ENCODE results near the gene CDK15.

CDK15 gene

DNA sequence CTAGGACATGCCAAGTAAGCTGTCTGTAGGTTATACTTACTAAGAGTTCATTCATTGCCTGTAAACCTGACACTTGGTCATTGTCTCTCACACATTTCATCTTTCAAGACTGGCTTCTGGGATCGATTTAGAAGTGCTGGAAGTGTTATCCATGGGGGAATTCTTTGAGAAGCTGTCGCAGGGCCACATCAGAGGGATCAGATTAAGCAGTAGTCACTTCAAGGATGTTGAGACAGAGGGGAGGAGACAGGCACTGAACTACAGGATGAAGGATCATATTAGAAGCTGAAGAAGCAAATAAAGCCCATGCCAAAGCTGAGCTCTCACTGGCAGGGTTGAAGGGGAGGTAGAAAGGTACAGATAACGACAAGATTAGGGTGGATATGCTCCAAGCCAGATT lies 49.0 kb downstream of the CDK15 start:
- Histone ChIP-seq H3K4me3 (ENCODE audit: low read depth, low read length) (no peak overlapping the region), H3K27me3 (ENCODE audit: control insufficient read depth, insufficient read depth, low read length) (no peaks in the 10 kb centered on the region), H3K36me3 (ENCODE audit: control insufficient read depth, insufficient read depth, low read length) (no peaks in the 10 kb centered on the region), H3K9me3 (ENCODE audit: control insufficient read depth, insufficient read depth, low read length) (no peaks in the 10 kb centered on the region), H3K9ac (ENCODE audit: low read depth, low read length) (no peak overlapping the region), H3K4me1 (ENCODE audit: control insufficient read depth, insufficient read depth, low read length) (peaks cover 26% of the 10 kb centered on the region)

DNA sequence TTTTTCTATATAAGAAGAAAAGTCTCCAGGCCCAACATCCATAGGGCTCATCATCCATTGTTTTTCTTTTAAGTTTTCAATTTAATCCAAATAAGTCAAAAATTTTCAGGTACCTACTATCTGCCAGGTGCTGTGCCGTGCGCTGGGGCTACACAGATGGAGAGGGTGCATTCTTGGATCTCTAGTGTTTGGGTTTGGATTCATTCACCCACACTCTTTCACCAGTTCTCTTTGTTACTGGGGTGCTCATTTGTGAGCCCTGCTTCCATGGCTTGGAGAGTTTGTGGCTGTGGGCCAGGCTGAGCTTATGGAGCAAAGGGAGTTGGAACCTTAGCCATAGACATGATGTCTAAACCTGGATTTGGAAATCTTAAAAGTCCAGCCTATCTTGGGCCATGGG lies 51.0 kb downstream of the CDK15 start:
- no peak overlapping the region for H3K9ac ChIP-seq (ENCODE audit: low read depth, low read length)
- peaks cover 29% of the 10 kb centered on the region for H3K4me1 ChIP-seq (ENCODE audit: control insufficient read depth, insufficient read depth, low read length)
- no peaks in the 10 kb centered on the region for H3K36me3 ChIP-seq (ENCODE audit: control insufficient read depth, insufficient read depth, low read length)
- H3K4me3 ChIP-seq (ENCODE audit: low read depth, low read length): no peak overlapping the region
- no peaks in the 10 kb centered on the region for H3K27me3 ChIP-seq (ENCODE audit: control insufficient read depth, insufficient read depth, low read length)
- no peaks in the 10 kb centered on the region for H3K9me3 ChIP-seq (ENCODE audit: control insufficient read depth, insufficient read depth, low read length)

DNA sequence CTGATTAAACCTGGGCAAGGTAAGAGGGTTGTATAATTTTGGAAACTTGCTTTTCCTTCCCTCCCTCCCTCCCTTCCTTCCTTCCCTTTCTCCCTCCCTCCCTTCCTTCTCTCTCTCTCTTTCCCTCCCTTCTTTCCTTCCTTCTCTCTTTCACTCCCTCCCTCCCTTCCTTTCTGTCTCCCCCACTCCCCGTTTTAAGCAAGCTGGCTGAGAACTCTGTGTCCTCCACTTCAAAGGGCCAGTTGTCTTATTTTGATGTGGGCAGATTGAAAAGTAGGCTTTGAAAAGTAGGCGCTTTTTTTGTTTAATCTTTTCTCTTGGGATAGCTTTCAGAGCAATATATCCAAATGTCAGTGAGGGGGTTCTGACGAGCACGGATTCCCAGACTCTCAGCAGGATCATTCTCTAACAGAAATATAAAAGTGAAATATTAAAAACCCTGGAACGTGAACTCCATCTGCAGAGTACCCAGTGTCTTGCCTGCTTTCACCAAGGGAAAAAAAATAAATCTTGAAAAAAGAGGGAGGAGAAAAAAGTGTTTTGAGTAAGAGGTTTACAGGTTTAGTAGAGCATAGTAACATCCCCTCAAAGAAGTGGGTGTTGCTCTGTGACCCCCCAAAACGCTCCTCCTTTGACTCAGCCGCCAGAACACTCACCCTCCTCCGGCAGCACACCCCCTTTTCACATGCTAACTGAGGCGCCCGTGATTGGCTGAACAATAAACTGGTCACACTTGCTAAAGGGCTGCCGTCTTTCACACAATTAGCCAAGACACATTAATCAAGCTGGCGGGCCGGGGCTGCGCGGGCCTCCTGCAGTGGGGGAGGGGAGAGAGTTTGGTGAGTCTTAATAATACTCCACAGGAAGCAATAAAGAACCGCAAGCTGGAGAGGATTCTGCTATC lies 52.2 kb downstream of the CDK15 start:
- Histone ChIP-seq H3K36me3 (ENCODE audit: control insufficient read depth, insufficient read depth, low read length) (no peaks in the 10 kb centered on the region), H3K9ac (ENCODE audit: low read depth, low read length) (no peak overlapping the region), H3K27me3 (ENCODE audit: control insufficient read depth, insufficient read depth, low read length) (no peaks in the 10 kb centered on the region), H3K4me3 (ENCODE audit: low read depth, low read length) (peak overlapping the region; percentile 52), H3K9me3 (ENCODE audit: control insufficient read depth, insufficient read depth, low read length) (no peaks in the 10 kb centered on the region), H3K4me1 (ENCODE audit: control insufficient read depth, insufficient read depth, low read length) (peaks cover 29% of the 10 kb centered on the region)

DNA sequence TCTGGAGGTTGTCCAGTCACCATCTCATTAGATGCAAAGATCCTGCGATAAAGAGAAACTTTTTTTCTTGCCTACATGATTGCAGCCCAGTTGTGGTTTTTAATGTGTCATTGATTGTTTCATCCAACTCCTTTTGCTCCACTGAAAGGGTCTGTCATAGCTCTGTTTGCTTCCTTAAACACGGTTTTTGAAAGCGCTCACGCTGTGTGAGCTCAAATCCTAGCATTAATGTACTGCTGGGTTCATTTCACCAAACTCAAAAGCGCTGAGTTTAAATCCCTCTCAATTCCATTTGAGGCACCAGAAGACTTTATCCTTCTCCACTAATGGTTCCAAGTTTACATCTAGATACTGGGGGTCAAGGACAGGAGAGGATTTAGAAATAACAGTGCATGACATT lies 53.6 kb downstream of the CDK15 start:
- no peak overlapping the region for H3K4me3 ChIP-seq (ENCODE audit: low read depth, low read length)
- H3K9ac ChIP-seq (ENCODE audit: low read depth, low read length): no peak overlapping the region
- H3K27me3 ChIP-seq (ENCODE audit: control insufficient read depth, insufficient read depth, low read length): no peaks in the 10 kb centered on the region
- peaks cover 29% of the 10 kb centered on the region for H3K4me1 ChIP-seq (ENCODE audit: control insufficient read depth, insufficient read depth, low read length)
- H3K9me3 ChIP-seq (ENCODE audit: control insufficient read depth, insufficient read depth, low read length): no peaks in the 10 kb centered on the region
- H3K36me3 ChIP-seq (ENCODE audit: control insufficient read depth, insufficient read depth, low read length): no peaks in the 10 kb centered on the region

DNA sequence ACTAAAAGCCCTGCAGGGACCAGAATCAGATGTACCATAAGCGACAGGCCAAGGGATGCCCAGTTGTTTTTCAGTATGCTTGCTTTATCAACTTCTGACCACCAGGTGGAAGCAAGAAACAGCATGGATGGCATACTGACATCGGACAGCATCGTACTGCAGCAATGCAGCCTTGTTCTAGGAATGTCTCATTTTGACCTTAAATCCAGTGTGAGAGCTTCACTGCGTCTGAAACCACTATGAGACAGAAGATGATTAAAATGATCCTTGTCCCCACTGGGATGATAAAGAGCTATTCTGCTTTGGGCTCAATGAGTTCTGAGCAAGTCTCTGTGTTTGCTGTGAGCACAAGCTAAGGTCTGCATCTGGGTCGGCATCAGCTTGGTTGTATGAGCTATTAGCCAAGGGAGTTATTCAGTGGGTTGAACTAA lies 54.3 kb downstream of the CDK15 start:
- H3K36me3 ChIP-seq (ENCODE audit: control insufficient read depth, insufficient read depth, low read length): no peaks in the 10 kb centered on the region
- H3K9me3 ChIP-seq (ENCODE audit: control insufficient read depth, insufficient read depth, low read length): no peaks in the 10 kb centered on the region
- H3K4me1 ChIP-seq (ENCODE audit: control insufficient read depth, insufficient read depth, low read length): peaks cover 29% of the 10 kb centered on the region
- H3K4me3 ChIP-seq (ENCODE audit: low read depth, low read length): no peak overlapping the region
- no peak overlapping the region for H3K9ac ChIP-seq (ENCODE audit: low read depth, low read length)
- no peaks in the 10 kb centered on the region for H3K27me3 ChIP-seq (ENCODE audit: control insufficient read depth, insufficient read depth, low read length)

DNA sequence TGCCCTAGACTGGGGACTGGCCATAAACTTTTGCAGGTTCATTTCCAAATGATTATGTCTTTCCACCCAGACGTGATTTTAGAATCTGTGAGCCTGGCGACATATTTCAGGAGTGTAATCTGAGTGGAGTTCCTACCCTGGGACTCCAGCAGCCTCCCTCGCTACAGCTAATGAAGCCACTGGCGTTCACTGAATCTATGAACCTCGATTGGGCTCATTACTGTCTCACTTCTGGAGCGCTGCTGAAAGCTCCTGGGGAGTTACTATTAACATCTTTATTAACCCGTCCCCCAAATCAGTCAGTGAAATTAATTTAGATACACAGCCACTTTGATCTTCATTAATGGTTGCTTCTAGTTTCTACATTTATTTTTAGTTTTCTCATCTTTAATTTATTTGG lies 56.5 kb downstream of the CDK15 start:
- Histone ChIP-seq H3K4me3 (ENCODE audit: low read depth, low read length) (no peak overlapping the region), H3K27me3 (ENCODE audit: control insufficient read depth, insufficient read depth, low read length) (no peaks in the 10 kb centered on the region), H3K4me1 (ENCODE audit: control insufficient read depth, insufficient read depth, low read length) (peaks cover 29% of the 10 kb centered on the region), H3K9me3 (ENCODE audit: control insufficient read depth, insufficient read depth, low read length) (no peaks in the 10 kb centered on the region), H3K9ac (ENCODE audit: low read depth, low read length) (no peak overlapping the region), H3K36me3 (ENCODE audit: control insufficient read depth, insufficient read depth, low read length) (no peaks in the 10 kb centered on the region)

DNA sequence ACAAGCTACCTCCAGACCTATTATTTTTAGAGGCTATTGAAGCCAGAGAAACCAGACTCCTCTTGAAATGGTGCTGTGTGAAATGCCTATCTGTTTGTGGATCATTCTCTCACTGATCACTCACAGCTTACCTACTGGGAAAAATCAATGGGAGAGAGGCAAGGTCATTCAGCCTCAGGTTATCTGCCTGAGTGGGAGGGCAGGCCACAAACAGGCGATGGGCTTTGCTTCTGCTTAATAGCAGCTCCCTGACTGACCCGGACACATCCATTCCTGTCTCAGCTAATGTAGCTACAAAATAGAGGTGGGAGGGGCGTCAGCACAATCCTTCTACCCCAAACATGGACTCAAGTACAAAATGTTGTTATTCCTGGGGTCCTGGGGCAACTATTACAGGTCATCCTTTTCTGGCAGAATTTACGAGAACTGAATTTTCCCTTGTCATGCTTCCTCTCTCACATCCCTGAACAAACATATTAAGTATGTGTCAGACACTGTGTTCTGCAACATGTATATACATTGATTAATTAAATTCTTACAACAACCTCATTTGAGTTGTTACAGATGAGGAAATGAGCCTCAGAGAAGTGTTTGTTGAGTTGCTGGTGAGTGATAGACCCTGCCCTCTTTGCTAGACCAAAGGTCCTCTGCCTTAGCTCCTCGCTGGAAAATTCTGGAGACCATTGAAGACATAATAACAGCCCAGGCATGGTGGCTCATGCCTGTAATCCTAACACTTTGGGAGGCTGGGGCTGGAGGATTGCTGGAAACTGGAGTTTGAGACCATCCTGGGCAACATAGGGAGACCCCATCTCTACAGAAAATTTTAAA lies 60.5 kb downstream of the CDK15 start:
- H3K36me3 ChIP-seq (ENCODE audit: control insufficient read depth, insufficient read depth, low read length): no peaks in the 10 kb centered on the region
- peaks cover 3% of the 10 kb centered on the region for H3K4me1 ChIP-seq (ENCODE audit: control insufficient read depth, insufficient read depth, low read length)
- H3K9ac ChIP-seq (ENCODE audit: low read depth, low read length): no peak overlapping the region
- no peak overlapping the region for H3K4me3 ChIP-seq (ENCODE audit: low read depth, low read length)
- H3K9me3 ChIP-seq (ENCODE audit: control insufficient read depth, insufficient read depth, low read length): no peaks in the 10 kb centered on the region
- no peaks in the 10 kb centered on the region for H3K27me3 ChIP-seq (ENCODE audit: control insufficient read depth, insufficient read depth, low read length)

DNA sequence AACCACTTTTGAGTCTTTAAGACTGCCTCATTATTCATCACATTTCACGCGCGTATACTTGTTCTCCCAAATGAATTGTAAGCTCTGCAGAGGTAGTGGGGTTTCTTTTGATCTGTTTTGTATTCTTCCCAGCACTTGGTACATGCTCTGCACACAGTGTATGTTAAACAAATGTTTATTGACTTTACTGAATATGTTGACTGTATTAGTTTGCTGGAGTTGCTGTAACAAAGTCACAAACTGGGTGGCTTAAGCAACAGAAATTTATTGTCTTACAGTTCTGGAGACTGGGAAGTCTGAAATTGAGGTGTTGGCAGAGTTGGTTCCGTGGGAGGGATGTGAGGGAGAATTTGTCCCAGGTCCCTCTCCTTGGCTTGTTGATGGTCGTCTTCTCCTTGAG lies 65.1 kb downstream of the CDK15 start:
- Histone ChIP-seq H3K9ac (ENCODE audit: low read depth, low read length) (no peak overlapping the region), H3K36me3 (ENCODE audit: control insufficient read depth, insufficient read depth, low read length) (no peaks in the 10 kb centered on the region), H3K4me1 (ENCODE audit: control insufficient read depth, insufficient read depth, low read length) (peaks cover 3% of the 10 kb centered on the region), H3K4me3 (ENCODE audit: low read depth, low read length) (no peak overlapping the region), H3K9me3 (ENCODE audit: control insufficient read depth, insufficient read depth, low read length) (no peaks in the 10 kb centered on the region), H3K27me3 (ENCODE audit: control insufficient read depth, insufficient read depth, low read length) (no peaks in the 10 kb centered on the region)

DNA sequence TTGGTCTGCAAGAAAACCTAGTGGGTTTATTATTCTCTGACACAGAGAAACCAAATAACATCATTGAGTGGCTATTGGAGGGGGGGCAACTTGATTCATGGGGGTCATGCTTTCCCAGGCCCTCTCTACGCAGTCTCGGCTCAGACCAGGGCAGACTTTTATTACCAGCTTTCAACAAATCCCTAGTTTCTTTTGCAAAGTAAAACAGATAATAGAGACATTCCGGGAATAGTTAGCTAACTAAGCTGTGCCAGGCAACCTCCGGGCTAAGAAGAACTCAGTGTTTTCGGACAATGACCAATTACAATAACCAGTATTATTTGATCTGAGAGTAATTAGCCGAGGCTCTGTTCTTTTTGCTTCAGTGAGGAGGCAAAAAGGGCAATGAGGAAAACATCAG lies 66.3 kb downstream of the CDK15 start:
- H3K9me3 ChIP-seq (ENCODE audit: control insufficient read depth, insufficient read depth, low read length): no peaks in the 10 kb centered on the region
- no peaks in the 10 kb centered on the region for H3K36me3 ChIP-seq (ENCODE audit: control insufficient read depth, insufficient read depth, low read length)
- no peaks in the 10 kb centered on the region for H3K4me1 ChIP-seq (ENCODE audit: control insufficient read depth, insufficient read depth, low read length)
- no peak overlapping the region for H3K4me3 ChIP-seq (ENCODE audit: low read depth, low read length)
- no peaks in the 10 kb centered on the region for H3K27me3 ChIP-seq (ENCODE audit: control insufficient read depth, insufficient read depth, low read length)
- no peak overlapping the region for H3K9ac ChIP-seq (ENCODE audit: low read depth, low read length)

DNA sequence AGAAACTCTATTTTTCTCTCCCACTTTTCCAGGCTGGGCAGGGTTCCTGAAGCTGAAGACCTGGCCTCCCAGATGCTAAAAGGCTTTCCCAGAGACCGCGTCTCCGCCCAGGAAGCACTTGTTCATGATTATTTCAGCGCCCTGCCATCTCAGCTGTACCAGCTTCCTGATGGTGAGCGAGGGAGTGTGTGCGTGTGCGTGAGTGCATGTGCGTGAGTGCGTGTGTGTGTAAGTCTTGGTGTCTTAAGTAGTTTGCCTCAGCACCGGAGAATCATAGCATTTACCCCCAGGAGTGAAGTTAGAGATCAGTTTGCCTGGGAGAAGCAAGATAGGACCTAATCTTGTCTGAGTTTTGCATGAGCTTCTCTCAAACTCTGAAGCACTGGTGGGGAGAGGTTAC lies 73.7 kb downstream of the CDK15 start:
- H3K4me3 ChIP-seq (ENCODE audit: low read depth, low read length): no peak overlapping the region
- no peaks in the 10 kb centered on the region for H3K36me3 ChIP-seq (ENCODE audit: control insufficient read depth, insufficient read depth, low read length)
- H3K4me1 ChIP-seq (ENCODE audit: control insufficient read depth, insufficient read depth, low read length): peaks cover 2% of the 10 kb centered on the region
- no peak overlapping the region for H3K9ac ChIP-seq (ENCODE audit: low read depth, low read length)
- H3K9me3 ChIP-seq (ENCODE audit: control insufficient read depth, insufficient read depth, low read length): no peaks in the 10 kb centered on the region
- H3K27me3 ChIP-seq (ENCODE audit: control insufficient read depth, insufficient read depth, low read length): no peaks in the 10 kb centered on the region

DNA sequence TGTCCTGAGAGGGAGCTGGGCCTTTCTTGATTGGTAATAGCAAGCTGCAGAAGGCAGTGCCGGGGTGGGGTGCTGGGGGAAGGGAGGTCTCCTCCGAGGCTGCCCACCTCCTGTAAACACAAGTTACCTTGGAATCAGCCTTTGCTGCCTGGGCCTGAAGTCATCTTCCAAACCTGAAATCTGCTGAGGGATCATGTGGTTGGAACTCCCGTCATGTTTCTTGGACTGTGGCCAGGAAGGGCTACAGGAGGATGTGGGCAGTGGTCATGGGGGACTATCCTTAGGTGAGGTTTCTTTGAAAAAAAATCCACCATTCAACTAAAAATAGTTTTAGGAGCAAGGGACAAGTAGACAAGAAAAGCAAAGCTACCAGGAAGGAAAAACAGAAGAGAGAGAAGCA lies 74.2 kb downstream of the CDK15 start:
- H3K27me3 ChIP-seq (ENCODE audit: control insufficient read depth, insufficient read depth, low read length): no peaks in the 10 kb centered on the region
- no peak overlapping the region for H3K4me3 ChIP-seq (ENCODE audit: low read depth, low read length)
- H3K36me3 ChIP-seq (ENCODE audit: control insufficient read depth, insufficient read depth, low read length): no peaks in the 10 kb centered on the region
- H3K9ac ChIP-seq (ENCODE audit: low read depth, low read length): no peak overlapping the region
- H3K9me3 ChIP-seq (ENCODE audit: control insufficient read depth, insufficient read depth, low read length): no peaks in the 10 kb centered on the region
- peaks cover 2% of the 10 kb centered on the region for H3K4me1 ChIP-seq (ENCODE audit: control insufficient read depth, insufficient read depth, low read length)

Measured in iPS-15b (cell line).